ENCODE results near the gene KLHL18.
"Not testable (repeated sequence)": the region's sequence is repeated elsewhere in the genome, so short reads cannot be mapped to it uniquely, and the experiment has no call there.

The KLHL18 gene

GRCh38 chr3:47315069-47315647 is 32.4 kb downstream of the KLHL18 start:
- no peak for DNase-seq

GRCh38 chr3:47316151-47316550 is 33.4 kb downstream of the KLHL18 start:
- not testable (repeated sequence) for DNase-seq

GRCh38 chr3:47318916-47319315 is 36.2 kb downstream of the KLHL18 start:
- no peak for DNase-seq

GRCh38 chr3:47319956-47320355 is 37.2 kb downstream of the KLHL18 start:
- no peak for DNase-seq

GRCh38 chr3:47323431-47324277 is 40.9 kb downstream of the KLHL18 start:
- DNase-seq = no peak

- no peak for DNase-seq
These were observed 41.6 kb downstream of the KLHL18 start for GRCh38 chr3:47324278-47324865.

- no peak for DNase-seq
These were observed 51.2 kb downstream of the KLHL18 start for GRCh38 chr3:47333907-47334306.

GRCh38 chr3:47337656-47338055 is 54.9 kb downstream of the KLHL18 start:
- DNase-seq = no peak

GRCh38 chr3:47339951-47340350 is 57.2 kb downstream of the KLHL18 start:
- DNase-seq = no peak

- DNase-seq = no peak
These were observed 58.1 kb downstream of the KLHL18 start for GRCh38 chr3:47340866-47341265.

GRCh38 chr3:47342151-47342550 is 59.4 kb downstream of the KLHL18 start:
- DNase-seq = no peak

- no peak for DNase-seq
These were observed 60.1 kb downstream of the KLHL18 start for GRCh38 chr3:47342812-47343211.

GRCh38 chr3:47343471-47343971 is 60.8 kb downstream of the KLHL18 start:
- DNase-seq = no peak

GRCh38 chr3:47344971-47345370 is 62.2 kb downstream of the KLHL18 start:
- no peak for DNase-seq

- DNase-seq = no peak
These were observed 64.6 kb downstream of the KLHL18 start for GRCh38 chr3:47347217-47347801.

- DNase-seq = no peak
These were observed 65.8 kb downstream of the KLHL18 start for GRCh38 chr3:47348411-47349154.

GRCh38 chr3:47355010-47355409 is 72.3 kb downstream of the KLHL18 start:
- no peak for DNase-seq

GRCh38 chr3:47356201-47356600 is 73.5 kb downstream of the KLHL18 start:
- DNase-seq = no peak

GRCh38 chr3:47359323-47359722 is 76.6 kb downstream of the KLHL18 start:
- DNase-seq = no peak

- DNase-seq = not testable (repeated sequence)
These were observed 77.4 kb downstream of the KLHL18 start for GRCh38 chr3:47360110-47360517.

- no peak for DNase-seq
These were observed 80.0 kb downstream of the KLHL18 start for GRCh38 chr3:47362701-47363100.

GRCh38 chr3:47365213-47366153 is 82.7 kb downstream of the KLHL18 start:
- DNase-seq = no peak
